Neural crest cell (in vitro differentiated cells): ENCODE results near the gene ZNF3. TPM values are rescaled to one million over a fixed set of nuclear protein-coding genes. Genes with fewer than 3 reads are reported as not detected.
A peak's percentile ranks its signal among the peaks of the same experiment; 100 is the strongest.

ENCODE experiments used
- DNase-seq: peaks from one replicate; pipeline ENCODE4 v3.0.0; 2021; ENCODE audit warnings: low read depth, mixed read lengths, low spot score
- H3K27ac Mint-ChIP-seq: one replicate; pipeline ENCODE4 v1.8.0; 2021; ENCODE audit warnings: mild to moderate bottlenecking, mixed read lengths; ENCODE audit not compliant: unreplicated experiment
- H3K27me3 Mint-ChIP-seq: 2 replicates; pipeline ENCODE4 v1.8.0; 2021; ENCODE audit warnings: low read depth, mild to moderate bottlenecking, mixed read lengths
- H3K36me3 Mint-ChIP-seq: 2 replicates; pipeline ENCODE4 v1.8.0; 2021; ENCODE audit warnings: low read depth, mild to moderate bottlenecking, mixed read lengths
- H3K4me1 Mint-ChIP-seq: 2 replicates; pipeline ENCODE4 v1.8.0; 2021; ENCODE audit warnings: mixed read lengths
- H3K4me3 Mint-ChIP-seq: one replicate; pipeline ENCODE4 v1.8.0; 2021; ENCODE audit warnings: mild to moderate bottlenecking, mixed read lengths
- H3K9me3 Mint-ChIP-seq: 2 replicates; pipeline ENCODE4 v1.8.0; 2021; ENCODE audit warnings: mixed read lengths
- total RNA-seq: library from RNA; stranded (reverse); gene quantifications from 2 replicates; pipeline ENCODE4 v1.2.1, GENCODE V29; 2021
- TF ChIP-seq, protein P1 (sequence below): fragments of 200-600 bp; sonication (generic); conservative IDR thresholded peaks from 2 replicates; pipeline ENCODE4 v1.5.0; 2021; ENCODE audit warnings: antibody characterized with exemption, mild to moderate bottlenecking

The ZNF3 gene
- total RNA-seq, 1 donor from 2014 or later, result 67.1 TPM

DNA sequence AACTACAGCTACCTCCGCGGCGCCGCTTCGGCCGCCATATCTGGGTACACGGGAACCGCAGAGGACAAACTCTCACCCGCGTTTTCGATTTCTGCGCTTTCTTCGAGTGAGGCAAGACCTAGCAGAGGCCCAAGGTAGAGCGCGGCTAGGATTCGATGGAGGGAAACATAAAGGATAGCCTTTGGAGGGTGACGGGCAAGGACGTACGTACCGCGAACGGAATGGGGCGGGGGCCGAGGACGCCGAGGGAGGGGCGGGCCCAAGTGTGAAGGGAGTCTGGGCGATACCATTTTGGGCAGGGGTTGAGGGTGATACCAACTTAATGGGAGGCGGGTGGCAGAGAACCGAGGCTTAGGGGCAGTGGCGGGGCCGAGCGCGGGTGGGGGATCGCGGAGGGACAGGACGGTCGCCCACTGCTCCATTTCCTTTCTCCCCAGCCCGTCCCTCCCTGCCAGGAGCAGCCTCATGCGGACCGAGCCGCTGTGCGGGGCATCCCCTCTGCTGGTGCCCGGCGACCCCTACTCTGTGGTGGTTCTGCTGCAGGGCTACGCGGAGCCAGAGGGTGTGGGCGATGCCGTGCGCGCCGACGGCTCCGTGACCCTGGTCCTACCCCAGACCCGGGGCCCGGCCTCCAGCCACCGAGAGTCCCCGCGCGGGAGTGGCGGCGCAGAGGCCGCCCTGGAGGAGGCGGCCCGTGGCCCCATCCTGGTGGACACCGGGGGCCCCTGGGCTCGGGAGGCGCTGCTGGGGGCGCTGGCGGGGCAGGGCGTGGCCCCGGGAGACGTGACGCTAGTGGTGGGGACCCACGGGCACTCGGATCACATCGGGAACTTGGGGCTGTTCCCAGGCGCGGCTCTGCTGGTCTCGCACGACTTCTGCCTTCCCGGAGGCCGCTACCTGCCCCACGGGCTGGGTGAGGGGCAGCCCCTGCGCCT is 45.7 kb upstream of the ZNF3 start, which contains the start of gene MBLAC1:
Gene MBLAC1 (plus strand): TSS at position 37 of the 935 bp plus-strand sequence. CDS start 429 bp downstream, at position 466.
- Mint-ChIP-seq H3K9me3 (no peaks in the 10 kb centered on the region), H3K4me3 (peak within 1 kb of the TSS; percentile 100), H3K27ac (peak within 1 kb of the TSS; percentile 100), H3K4me1 (peaks cover 29% of the 10 kb centered on the region), H3K27me3 (peaks cover 13% of the 10 kb centered on the region), H3K36me3 (no peaks in the 10 kb centered on the region)
- DNase-seq, result peak; percentile 96
- TF ChIP-seq, protein P1, sequence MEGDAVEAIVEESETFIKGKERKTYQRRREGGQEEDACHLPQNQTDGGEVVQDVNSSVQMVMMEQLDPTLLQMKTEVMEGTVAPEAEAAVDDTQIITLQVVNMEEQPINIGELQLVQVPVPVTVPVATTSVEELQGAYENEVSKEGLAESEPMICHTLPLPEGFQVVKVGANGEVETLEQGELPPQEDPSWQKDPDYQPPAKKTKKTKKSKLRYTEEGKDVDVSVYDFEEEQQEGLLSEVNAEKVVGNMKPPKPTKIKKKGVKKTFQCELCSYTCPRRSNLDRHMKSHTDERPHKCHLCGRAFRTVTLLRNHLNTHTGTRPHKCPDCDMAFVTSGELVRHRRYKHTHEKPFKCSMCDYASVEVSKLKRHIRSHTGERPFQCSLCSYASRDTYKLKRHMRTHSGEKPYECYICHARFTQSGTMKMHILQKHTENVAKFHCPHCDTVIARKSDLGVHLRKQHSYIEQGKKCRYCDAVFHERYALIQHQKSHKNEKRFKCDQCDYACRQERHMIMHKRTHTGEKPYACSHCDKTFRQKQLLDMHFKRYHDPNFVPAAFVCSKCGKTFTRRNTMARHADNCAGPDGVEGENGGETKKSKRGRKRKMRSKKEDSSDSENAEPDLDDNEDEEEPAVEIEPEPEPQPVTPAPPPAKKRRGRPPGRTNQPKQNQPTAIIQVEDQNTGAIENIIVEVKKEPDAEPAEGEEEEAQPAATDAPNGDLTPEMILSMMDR, result peak; percentile 13

DNA sequence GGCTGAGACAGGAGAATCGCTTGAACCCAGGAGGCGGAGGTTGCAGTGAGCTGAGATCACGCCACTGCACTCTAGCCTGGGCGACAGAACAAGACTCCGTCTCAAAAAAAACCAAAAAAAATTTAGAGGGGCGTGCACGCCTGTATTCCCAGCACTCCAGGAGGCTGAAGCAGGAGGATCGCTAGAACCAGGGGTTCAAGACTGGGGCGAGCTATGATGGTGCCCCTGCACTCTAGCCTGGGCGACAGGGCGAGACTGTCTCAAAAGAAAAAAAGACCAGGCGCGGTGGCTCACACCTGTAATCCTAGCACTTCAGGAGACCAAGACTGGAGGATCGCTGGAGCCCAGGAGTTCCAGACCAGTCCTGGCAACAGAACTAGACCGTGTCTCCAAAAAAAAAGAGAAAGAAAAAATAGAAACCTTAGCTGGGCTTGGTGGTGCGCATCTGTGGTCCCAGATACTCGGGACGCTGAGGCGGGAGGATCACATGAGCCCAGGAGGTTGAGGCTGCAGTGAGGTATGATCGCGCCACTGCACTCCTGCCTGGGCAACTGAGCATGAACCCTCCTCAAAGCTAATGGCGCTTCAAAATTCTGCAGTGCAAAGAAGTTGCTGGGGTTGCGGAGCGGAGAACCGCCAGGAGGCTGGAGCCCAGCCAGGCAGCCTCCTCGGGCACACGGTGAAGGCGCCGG is 44.9 kb upstream of the ZNF3 start:
- Mint-ChIP-seq H3K9me3 (no peaks in the 10 kb centered on the region), H3K36me3 (no peaks in the 10 kb centered on the region), H3K4me1 (peaks cover 32% of the 10 kb centered on the region), H3K27me3 (peaks cover 13% of the 10 kb centered on the region), H3K4me3 (peak overlapping the region; percentile 100), H3K27ac (peak overlapping the region; percentile 100)
- TF ChIP-seq, protein P1, result peak; percentile 22
- no peak for DNase-seq

DNA sequence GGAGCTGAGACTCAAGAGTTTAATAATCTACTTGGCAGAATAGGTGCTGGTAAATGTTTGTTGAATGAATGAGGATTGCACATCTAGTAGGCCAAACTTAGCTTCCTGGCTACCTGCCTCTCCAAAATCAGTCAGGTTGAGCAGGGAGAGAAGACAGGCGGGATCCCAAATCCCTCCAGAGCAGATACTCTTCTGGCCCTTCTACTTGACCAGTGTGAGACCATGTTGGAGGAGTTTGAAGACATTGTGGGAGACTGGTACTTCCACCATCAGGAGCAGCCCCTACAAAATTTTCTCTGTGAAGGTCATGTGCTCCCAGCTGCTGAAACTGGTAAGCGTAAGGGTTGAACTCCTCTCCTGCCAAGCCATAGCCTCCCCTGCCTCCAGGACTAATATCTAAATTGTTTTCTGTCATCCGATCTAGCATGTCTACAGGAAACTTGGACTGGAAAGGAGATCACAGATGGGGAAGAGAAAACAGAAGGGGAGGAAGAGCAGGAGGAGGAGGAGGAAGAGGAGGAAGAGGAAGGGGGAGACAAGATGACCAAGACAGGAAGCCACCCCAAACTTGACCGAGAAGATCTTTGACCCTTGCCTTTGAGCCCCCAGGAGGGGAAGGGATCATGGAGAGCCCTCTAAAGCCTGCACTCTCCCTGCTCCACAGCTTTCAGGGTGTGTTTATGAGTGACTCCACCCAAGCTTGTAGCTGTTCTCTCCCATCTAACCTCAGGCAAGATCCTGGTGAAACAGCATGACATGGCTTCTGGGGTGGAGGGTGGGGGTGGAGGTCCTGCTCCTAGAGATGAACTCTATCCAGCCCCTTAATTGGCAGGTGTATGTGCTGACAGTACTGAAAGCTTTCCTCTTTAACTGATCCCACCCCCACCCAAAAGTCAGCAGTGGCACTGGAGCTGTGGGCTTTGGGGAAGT is 43.0 kb upstream of the ZNF3 start:
- H3K27ac Mint-ChIP-seq, result no peak overlapping the region
- DNase-seq, result no peak
- H3K27me3 Mint-ChIP-seq, result peaks cover 12% of the 10 kb centered on the region
- H3K9me3 Mint-ChIP-seq, result no peaks in the 10 kb centered on the region
- peak overlapping the region; percentile 100 for H3K4me3 Mint-ChIP-seq
- TF ChIP-seq, protein P1, result no peak
- no peaks in the 10 kb centered on the region for H3K36me3 Mint-ChIP-seq
- peaks cover 44% of the 10 kb centered on the region for H3K4me1 Mint-ChIP-seq

DNA sequence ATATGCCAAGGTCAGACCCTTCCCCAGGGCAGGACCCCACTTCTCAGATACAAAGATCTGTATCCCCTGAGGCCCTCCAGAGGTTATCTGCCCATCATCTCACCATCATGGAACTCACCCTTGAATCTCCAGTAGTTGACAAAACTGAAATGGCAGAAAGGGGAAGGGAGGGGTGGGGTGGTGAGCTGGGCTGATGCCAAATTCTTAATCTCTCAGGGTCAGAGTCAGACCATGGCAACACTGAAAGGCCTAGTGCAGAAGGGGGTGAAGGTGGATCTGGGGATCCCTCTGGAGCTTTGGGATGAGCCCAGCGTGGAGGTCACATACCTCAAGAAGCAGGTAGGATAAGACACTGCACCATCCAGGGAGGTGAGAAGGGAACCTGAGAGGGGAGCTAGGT is 41.0 kb upstream of the ZNF3 start:
- peak overlapping the region; percentile 50 for H3K27ac Mint-ChIP-seq
- no peak for DNase-seq
- H3K36me3 Mint-ChIP-seq, result no peaks in the 10 kb centered on the region
- H3K4me3 Mint-ChIP-seq, result peak overlapping the region; percentile 88
- TF ChIP-seq, protein P1, result no peak
- peaks cover 49% of the 10 kb centered on the region for H3K4me1 Mint-ChIP-seq
- no peaks in the 10 kb centered on the region for H3K9me3 Mint-ChIP-seq
- peaks cover 4% of the 10 kb centered on the region for H3K27me3 Mint-ChIP-seq

DNA sequence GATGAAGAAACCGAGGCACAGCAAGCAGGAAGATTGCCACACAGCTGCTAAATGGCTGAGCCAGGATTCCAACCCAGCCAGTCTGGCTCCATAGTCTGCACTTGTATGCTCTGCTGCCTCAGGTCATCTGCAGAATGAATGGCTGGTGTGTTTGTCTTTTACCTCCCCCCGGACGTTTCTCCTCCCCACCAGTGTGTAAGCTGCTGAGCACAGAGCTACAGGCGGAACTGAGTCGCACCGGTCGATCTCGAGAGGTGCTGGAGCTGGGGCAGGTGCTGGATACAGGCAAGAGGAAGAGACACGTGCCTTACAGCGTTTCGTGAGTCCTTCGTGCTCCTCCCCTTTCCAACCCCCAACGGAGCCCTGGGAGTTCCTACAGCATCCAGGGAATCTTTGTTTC is 40.5 kb upstream of the ZNF3 start:
- Mint-ChIP-seq H3K27ac (peak overlapping the region; percentile 50), H3K27me3 (peaks cover 4% of the 10 kb centered on the region), H3K4me3 (peak overlapping the region; percentile 88), H3K4me1 (peaks cover 49% of the 10 kb centered on the region), H3K9me3 (no peaks in the 10 kb centered on the region), H3K36me3 (no peaks in the 10 kb centered on the region)
- TF ChIP-seq, protein P1, result no peak
- no peak for DNase-seq
